Erythroblast (primary cell): Measurements from ENCODE around the gene NRM.
"Not testable (repeated sequence)": the region's sequence is repeated elsewhere in the genome, so short reads cannot be mapped to it uniquely, and the experiment has no call there.

Experiments used
- DNase-seq, 2 experiments: peaks; one replicate each; lab custom pipeline; 2025; lab: John Stamatoyannopoulos, UW
- GATA1 ChIP-seq: IDR thresholded peaks from 2 replicates; pipeline ENCODE4 v1.6.1; 2011; ENCODE audit warnings: low read depth, mild to moderate bottlenecking, control low read depth, low read length, moderate library complexity
- POLR2A ChIP-seq: IDR thresholded peaks from 2 replicates; pipeline ENCODE4 v1.6.1; 2011; ENCODE audit warnings: mild to moderate bottlenecking, low read length

Gene NRM

GRCh38 chr6:30722280-30723112, 31.7 kb upstream of the NRM start:
- TF ChIP-seq POLR2A (no peak), GATA1 (no peak)
- DNase-seq = peak; percentile 84 to 93

GRCh38 chr6:30722025-30722279, 31.2 kb upstream of the NRM start:
- DNase-seq = peak; percentile 52 to 65

DNA sequence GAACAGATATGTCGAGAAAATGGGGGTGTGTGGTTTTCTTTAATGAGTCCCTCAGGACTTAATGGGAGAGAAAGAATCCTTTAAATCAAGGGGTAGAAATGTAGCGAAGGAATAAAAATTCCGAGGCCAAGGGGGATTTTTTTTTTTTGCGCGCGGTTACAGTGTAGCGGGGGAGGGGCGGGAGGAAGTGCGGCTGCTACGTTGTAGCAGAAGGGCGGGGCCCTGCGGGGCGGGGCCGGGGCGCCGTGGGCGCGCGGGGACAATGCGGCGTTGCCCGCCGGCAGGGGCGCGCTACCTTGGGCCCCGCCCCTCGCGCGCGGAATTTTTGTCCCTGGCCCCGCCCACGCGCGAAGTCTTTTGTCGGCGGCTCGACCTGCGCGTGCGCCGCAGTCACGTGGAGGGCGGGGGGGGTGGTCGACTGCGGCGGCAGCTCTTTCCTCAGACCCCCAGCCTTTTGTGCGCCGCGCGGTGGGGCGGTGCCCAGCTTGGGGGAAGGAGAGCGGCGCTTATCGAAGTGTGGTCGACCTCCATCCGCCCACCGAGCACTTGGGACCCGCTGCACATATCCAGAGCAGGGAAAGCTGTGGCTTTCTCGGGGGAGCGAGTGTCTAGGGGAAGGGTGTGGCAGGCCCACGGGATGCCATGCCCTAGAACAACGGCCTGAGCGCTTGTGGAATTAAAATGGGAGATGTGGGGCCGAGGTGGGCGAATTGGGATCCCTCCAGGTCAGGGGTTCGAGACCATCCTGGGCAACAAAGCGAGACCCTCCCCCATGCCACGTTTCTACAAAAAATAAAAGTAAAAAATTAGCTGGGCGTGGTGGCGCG, 30.6 kb upstream of the NRM start:
- TF ChIP-seq GATA1 (no peak), POLR2A (no peak)
- DNase-seq = peak; percentile 94 to 95

DNA sequence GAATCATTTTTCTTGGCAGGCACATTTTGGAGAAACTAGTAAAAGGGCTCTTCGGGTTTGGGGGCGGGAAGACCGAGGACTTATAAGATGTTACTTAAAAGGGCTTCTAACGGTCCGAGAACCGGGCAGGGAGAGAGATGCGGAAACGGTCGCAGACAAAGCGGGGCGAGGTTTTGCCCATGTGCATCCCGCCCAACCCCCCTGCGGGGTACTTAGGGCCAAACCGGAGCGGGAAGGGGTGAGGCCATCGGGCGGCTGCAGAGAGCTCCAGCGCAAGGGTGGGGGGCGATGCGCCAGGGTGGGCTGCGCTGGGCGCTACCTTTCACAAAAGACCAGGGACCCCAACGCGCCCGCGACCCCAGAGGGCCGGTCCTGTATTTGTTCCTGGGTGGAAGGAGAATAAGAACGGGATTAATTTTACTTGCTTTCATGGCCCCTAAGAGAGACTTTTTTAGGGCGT, 30.0 kb upstream of the NRM start:
- TF ChIP-seq POLR2A = no peak
- TF ChIP-seq GATA1 = no peak
- peak; percentile 83 to 87 for DNase-seq

DNA sequence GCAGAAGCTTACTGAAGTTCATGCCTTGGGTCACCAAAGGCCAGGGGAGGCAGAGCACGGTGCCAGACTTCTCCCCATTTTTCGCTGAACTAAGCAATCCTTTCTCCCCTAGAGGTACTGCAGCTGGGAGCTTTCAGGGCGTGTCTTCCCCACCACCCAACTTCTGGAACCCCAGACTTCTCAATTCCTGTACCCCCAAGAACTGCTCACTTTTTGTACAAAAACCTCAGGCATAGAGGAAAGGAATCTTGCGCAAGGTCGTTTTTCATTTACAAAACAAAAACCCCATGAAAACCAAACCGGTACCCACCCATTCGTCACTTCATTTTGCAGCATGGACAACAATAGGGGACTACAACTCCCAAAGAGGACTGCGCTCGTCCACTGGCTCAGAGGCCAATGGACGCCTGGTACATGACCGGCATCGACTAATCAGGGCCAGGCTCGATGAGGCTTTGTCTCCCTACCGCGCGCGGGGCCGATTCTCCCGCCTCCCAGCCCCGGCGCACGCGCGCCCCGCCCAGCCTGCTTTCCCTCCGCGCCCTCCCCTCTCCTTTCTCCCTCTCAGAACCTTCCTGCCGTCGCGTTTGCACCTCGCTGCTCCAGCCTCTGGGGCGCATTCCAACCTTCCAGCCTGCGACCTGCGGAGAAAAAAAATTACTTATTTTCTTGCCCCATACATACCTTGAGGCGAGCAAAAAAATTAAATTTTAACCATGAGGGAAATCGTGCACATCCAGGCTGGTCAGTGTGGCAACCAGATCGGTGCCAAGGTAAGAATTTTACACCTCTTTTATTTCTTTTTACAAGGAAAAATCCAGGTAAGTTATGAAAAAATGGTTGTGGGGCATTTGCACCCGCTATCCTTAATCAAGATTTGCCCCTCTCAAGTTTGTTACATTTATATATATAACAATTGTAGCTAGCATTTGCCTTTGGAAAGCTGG, 29.3 kb upstream of the NRM start, which contains the start of gene TUBB:
TSS of gene TUBB (plus strand) at position 562 of the 947 bp plus-strand sequence. CDS start at position 717, 155 bp downstream.
- DNase-seq = peak; percentile 96 to 97
- TF ChIP-seq GATA1 (no peak), POLR2A (peak; percentile 97)

- TF ChIP-seq GATA1 (no peak), POLR2A (no peak)
- peak in 1 of 2 experiments; percentile 65 for DNase-seq
Measured at GRCh38 chr6:30719356-30719755, 28.6 kb upstream of the NRM start.

DNA sequence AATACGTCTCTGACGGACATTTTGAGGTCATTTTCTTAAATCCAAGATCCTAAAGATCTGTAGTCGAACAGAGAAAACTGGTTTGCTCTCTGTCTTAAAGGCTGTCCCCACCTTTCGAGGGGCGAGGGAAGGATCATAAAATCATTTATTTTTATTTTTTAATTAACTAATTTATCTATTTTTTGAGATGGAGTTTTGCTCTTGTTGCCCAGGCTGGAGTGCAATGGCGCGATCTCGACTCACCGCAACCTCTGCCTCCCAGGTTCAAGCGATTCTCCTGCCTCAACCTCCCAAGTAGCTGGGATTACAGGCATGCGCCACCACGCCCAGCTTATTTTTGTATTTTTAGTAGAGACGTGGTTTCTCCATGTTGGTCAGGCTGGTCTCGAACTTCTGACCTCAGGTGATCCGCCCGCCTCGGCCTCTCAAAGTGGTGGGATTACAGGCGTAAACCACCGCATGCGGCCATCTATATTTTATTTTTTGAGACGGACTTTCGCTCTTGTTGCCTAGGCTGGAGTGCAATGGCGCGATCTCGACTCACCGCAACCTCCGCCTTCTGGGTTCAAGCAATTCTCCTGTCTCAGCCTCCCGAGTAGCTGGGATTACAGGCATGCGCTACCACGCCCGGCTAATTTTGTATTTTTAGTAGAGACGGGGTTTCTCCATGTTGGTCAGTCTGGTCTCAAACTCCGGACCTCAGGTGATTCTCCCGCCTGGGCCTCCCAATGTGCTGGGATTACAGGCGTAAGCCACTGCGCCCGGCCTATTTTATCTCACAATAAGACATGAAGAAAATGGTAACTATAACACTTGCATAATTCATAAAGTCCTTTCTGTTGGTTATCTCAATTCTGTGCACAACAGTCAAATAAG, 27.3 kb upstream of the NRM start:
- peak; percentile 9 for TF ChIP-seq POLR2A
- DNase-seq = not testable (repeated sequence)

- TF ChIP-seq GATA1 = no peak
- TF ChIP-seq POLR2A = peak; percentile 91
- peak; percentile 100 for DNase-seq
Measured at GRCh38 chr6:30717129-30717844, 26.5 kb upstream of the NRM start, which contains the start of gene MDC1. Gene MDC1 (minus strand): TSS chr6:30717281. CDS start chr6:30715175, 2,106 bp downstream.

GRCh38 chr6:30716879-30717128, 26.0 kb upstream of the NRM start:
- TF ChIP-seq POLR2A = no peak
- no peak for TF ChIP-seq GATA1
- no peak for DNase-seq

DNA sequence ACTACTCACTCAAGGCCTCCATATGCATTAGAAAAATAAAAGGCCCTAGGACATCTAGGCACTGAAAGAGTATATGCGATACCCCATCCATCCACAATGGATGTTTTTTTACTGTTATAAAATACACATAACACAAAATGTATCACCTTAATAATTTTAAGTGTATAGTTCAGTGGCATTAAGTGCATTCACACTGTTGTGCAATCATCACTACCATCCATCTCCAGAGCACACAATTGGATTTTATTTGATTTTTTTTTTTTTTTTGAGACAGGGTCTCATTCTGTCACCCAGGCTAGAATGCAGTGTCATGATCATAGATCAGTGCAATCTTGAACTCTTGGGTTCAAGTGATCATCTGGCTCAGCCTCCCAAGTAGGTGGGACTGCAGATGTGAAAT, 23.5 kb upstream of the NRM start:
- DNase-seq = no peak
- no peak for TF ChIP-seq GATA1
- no peak for TF ChIP-seq POLR2A

GRCh38 chr6:30712441-30712945, 21.7 kb upstream of the NRM start:
- peak; percentile 75 to 79 for DNase-seq
- TF ChIP-seq POLR2A = peak; percentile 36
- no peak for TF ChIP-seq GATA1
